Measurements from ENCODE around the gene LTBP1. TPM values are rescaled to one million over a fixed set of nuclear protein-coding genes. Genes with fewer than 3 reads are reported as not detected.

The LTBP1 gene
- total RNA-seq, 1 experiment from 2014 or later, result 28.5 TPM

GRCh38 chr2:33197198-33197938, 250.6 kb downstream of the LTBP1 start:
- Histone ChIP-seq H2BK5ac (ENCODE audit: insufficient read length, low read length) (no peak overlapping the region), H2BK120ac (ENCODE audit: low read depth, low read length, poor library complexity, severe bottlenecking) (no peak overlapping the region), H3K56ac (ENCODE audit: insufficient read length, low read depth, low read length) (no peak overlapping the region)

More at GRCh38 chr2:33197198-33197938, 250.6 kb downstream of the LTBP1 start:
- H3K9ac ChIP-seq (ENCODE audit: extremely low read depth, insufficient read length, low read length), result no peak overlapping the region
- H2BK15ac ChIP-seq (ENCODE audit: low read depth, low read length), result no peak overlapping the region
- H3T11ph ChIP-seq (ENCODE audit: low read length), result no peak overlapping the region
- H3K14ac ChIP-seq (ENCODE audit: insufficient read depth, low read length), result no peak overlapping the region
- no peak overlapping the region for H3K27ac ChIP-seq (ENCODE audit: insufficient read length, low read depth, low read length)
- H2BK20ac ChIP-seq (ENCODE audit: low read depth, low read length, poor library complexity, severe bottlenecking), result no peak overlapping the region
- peaks cover 2% of the 10 kb centered on the region; the same call in 1 of the 2 replicates for H3K4me1 ChIP-seq (ENCODE audit: insufficient read depth, low read length)
- H3K23ac ChIP-seq (ENCODE audit: insufficient read length, low read depth, low read length), result no peak overlapping the region
- H2BK12ac ChIP-seq (ENCODE audit: insufficient read length, low read depth, low read length), result no peak overlapping the region
- H3K79me2 ChIP-seq (ENCODE audit: insufficient read depth, low read length), result no peaks in the 10 kb centered on the region
- no peak for TF ChIP-seq CTCF (conservative IDR thresholded peaks at IDR 0.05)
- Mint-ChIP-seq H3K27me3 (ENCODE audit: low read depth) (no peaks in the 10 kb centered on the region), H3K27ac (peak overlapping the region in 1 of 3 experiments; percentile 53; a peak in 1 of 7 replicates), H3K4me3 (no peak overlapping the region), H3K4me1 (peaks cover 10 to 14% of the 10 kb centered on the region in 2 experiments), H3K36me3 (ENCODE audit: insufficient read depth in 1 of 3, low read depth in 3 of 3) (peaks cover 0 to 2% (median 0%) of the 10 kb centered on the region in 3 experiments; a peak in 3 of 7 replicates), H3K9me3 (no peaks in the 10 kb centered on the region; a peak in 1 of 5 replicates)
- no peak for DNase-seq
- no peak overlapping the region for H2AK5ac ChIP-seq (ENCODE audit: insufficient read length, low read length)
- WGBS (ENCODE audit: extremely low coverage, insufficient read length, low lambda C conversion rate), result no CpG with 5 or more reads among the region's 5 CpGs
- H3K4me2 ChIP-seq (ENCODE audit: insufficient read depth, insufficient read length, low read length), result no peak overlapping the region
- no peak overlapping the region for H3K18ac ChIP-seq (ENCODE audit: insufficient read length, low read depth, low read length)
- no peak overlapping the region for H4K5ac ChIP-seq (ENCODE audit: insufficient read length, low read depth, low read length)
- no peaks in the 10 kb centered on the region for H4K20me1 ChIP-seq (ENCODE audit: control insufficient read depth, insufficient read depth, insufficient read length)
- H3K9me3 ChIP-seq (ENCODE audit: control insufficient read depth, low read depth, low read length), result no peaks in the 10 kb centered on the region
- no peaks in the 10 kb centered on the region for H3K23me2 ChIP-seq (ENCODE audit: insufficient read length, low read depth, low read length, poor library complexity, severe bottlenecking)
- no peak overlapping the region for H4K91ac ChIP-seq (ENCODE audit: insufficient read length, low read depth, low read length)
- H2AFZ ChIP-seq (ENCODE audit: low read length), result no peak overlapping the region
- no peak overlapping the region for H3K4ac ChIP-seq (ENCODE audit: low read depth, low read length)
- H3K79me1 ChIP-seq (ENCODE audit: insufficient read depth, low read depth, low read length, poor library complexity, severe bottlenecking), result no peaks in the 10 kb centered on the region
- no peak overlapping the region for H4K8ac ChIP-seq (replicated peaks; ENCODE audit: insufficient read length, low read depth, low read length)
- H3K27me3 ChIP-seq (ENCODE audit: insufficient read depth, low read length), result no peaks in the 10 kb centered on the region
